T-helper 17 cell (primary cell): ENCODE data around the gene CST11. TPM values are rescaled to one million over a fixed set of nuclear protein-coding genes. Genes with fewer than 3 reads are reported as not detected.

Experiments used
- ATAC-seq: fragments of 150-1000 bp; cut with Tn5 transposase; 2 replicates; pipeline ENCODE4 v1.10.0; 2021; ENCODE audit warnings: mild to moderate bottlenecking, moderate library complexity
- DNase-seq, 3 donors: peaks; one replicate each; pipeline versions ENCODE4 v3.0.0 to v3.0.0-alpha.2; 2020 to 2021
- H3K9me3 ChIP-seq: one replicate; pipeline ENCODE4 v1.7.0; 2013; ENCODE audit warnings: low read length, mild to moderate bottlenecking; ENCODE audit not compliant: control insufficient read depth, poor library complexity, severe bottlenecking
- H3K27ac Mint-ChIP-seq: one replicate; pipeline ENCODE4 v1.8.0; 2022; ENCODE audit warnings: mild to moderate bottlenecking, moderate library complexity, mixed read lengths
- H3K27me3 Mint-ChIP-seq: one replicate; pipeline ENCODE4 v1.8.0; 2022; ENCODE audit warnings: mixed read lengths
- H3K36me3 Mint-ChIP-seq: one replicate; pipeline ENCODE4 v1.8.0; 2022; ENCODE audit warnings: low read depth, mixed read lengths
- H3K4me1 Mint-ChIP-seq: one replicate; pipeline ENCODE4 v1.8.0; 2022; ENCODE audit warnings: mild to moderate bottlenecking, mixed read lengths
- H3K4me3 Mint-ChIP-seq: one replicate; pipeline ENCODE4 v1.8.0; 2022; ENCODE audit warnings: mild to moderate bottlenecking, moderate library complexity, mixed read lengths
- total RNA-seq, 4 donors: library from RNA in 2 of 4; stranded (reverse) in 2 of 4; gene quantifications; one replicate each; pipeline ENCODE4 v1.2.3 and lab custom pipeline; 2022 to 2026

The CST11 gene, protein sequence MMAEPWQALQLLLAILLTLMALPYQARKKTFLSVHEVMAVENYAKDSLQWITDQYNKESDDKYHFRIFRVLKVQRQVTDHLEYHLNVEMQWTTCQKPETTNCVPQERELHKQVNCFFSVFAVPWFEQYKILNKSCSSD
- total RNA-seq (not detected), total RNA-seq (lab: John Stamatoyannopoulos, UW) (0 reads per million in 2 donors)

DNA sequence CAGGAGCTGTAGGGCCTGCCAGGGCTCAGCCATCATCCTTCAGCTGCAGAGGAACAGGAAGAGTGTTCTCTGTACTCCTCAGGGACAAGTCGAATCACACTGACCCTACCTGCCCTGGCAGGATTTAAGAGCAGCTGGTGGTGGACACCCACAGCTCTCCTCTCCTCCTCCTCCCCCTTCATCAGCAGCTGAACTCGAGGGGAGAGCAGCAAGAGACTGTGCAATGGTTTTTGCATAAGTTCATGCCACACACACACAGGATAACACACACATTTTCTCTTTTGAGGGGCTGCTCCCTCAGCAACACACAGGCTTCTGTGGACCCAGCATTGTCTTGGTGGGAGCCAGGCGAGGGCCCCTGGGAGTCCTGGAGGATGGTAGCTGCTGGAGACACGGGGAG, at the start of gene CST11:
Gene CST11, minus strand, starts transcription at position 101 of the 400 bp plus-strand sequence. Its CDS starts 65 bp downstream, at position 36.
- Mint-ChIP-seq H3K4me1 (peaks cover 5% of the 10 kb centered on the region), H3K4me3 (no peak within 1 kb of the TSS), H3K27ac (no peak within 1 kb of the TSS), H3K27me3 (peaks cover 30% of the 10 kb centered on the region), H3K36me3 (peaks cover 4% of the 10 kb centered on the region)
- no peaks in the 10 kb centered on the region for H3K9me3 ChIP-seq
- ATAC-seq = no peak
- no peak for DNase-seq

DNA sequence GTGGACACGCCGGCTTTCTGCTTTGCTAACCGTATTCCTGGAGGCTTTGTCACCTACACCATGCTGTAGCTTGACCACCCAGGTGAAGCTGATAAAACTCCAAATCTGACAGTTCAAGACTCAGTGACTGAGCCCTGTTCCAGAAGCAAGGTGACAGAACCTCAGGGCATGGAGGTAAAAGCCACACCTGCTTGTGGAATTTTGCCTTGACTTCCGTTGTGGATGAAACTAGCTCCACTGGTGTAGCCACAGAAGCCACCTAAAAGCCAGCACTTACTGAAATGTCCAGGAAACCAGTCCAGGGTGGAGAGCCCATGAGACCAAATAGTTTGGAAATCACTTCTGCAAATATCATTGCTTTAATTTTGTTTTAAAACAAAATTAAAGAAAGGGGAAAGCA, 49.2 kb upstream of the CST11 start:
- ATAC-seq (no peak), DNase-seq (no peak)
- Mint-ChIP-seq H3K4me3 (no peak overlapping the region), H3K27me3 (peaks cover 24% of the 10 kb centered on the region), H3K27ac (no peak overlapping the region), H3K4me1 (no peaks in the 10 kb centered on the region), H3K36me3 (no peaks in the 10 kb centered on the region)
- no peaks in the 10 kb centered on the region for H3K9me3 ChIP-seq

DNA sequence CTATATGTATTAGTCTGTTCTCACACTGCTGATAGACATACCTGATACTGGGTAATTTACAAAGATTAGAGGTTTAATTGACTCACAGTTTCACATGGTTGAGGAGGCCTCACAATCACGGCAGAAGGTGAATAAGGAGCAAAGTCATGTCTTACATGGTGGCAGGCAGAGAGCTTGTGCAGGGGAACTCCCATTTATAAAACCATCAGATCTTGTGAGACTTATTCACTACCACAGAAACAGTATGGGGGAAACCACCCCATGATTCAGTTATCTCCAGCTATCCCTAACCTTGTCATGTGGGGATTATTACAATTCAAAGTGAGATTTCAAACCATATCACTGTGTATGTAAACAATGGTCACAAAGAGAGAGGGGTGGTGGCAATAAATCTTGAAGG, 44.9 kb upstream of the CST11 start:
- Mint-ChIP-seq H3K27ac (no peak overlapping the region), H3K4me3 (no peak overlapping the region), H3K4me1 (no peaks in the 10 kb centered on the region), H3K27me3 (peaks cover 24% of the 10 kb centered on the region), H3K36me3 (no peaks in the 10 kb centered on the region)
- no peaks in the 10 kb centered on the region for H3K9me3 ChIP-seq
- no peak for DNase-seq
- no peak for ATAC-seq

DNA sequence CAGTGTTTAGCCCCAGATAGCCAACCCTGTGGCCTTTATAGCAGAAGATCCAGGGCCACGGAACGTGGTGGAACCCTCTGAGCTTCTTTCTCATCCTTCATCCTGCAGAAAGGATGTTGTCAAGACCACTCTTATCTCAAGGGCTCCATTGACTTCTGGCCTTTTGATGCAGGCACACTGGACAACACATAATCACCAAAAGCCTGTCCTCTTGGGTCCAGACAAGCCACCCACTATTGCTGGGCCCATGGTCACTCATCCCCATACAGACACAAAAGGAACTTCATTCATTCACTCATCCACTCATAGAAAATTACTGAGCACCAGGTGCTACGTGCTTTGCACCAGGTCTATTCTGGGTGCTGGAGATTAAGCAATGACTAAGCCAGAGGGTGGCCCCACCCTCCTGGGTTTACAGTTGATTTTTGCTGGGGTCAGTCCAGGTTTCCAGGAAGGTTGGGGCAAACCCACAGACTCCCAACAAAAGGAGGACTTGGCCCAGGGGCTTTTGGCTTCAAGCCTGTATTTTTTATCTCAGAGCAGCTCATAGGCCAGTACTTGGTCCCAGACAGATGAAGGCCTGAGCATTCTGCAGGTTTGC, 40.6 kb upstream of the CST11 start:
- ATAC-seq (no peak), DNase-seq (no peak)
- Mint-ChIP-seq H3K27ac (no peak overlapping the region), H3K4me1 (no peaks in the 10 kb centered on the region), H3K36me3 (no peaks in the 10 kb centered on the region), H3K27me3 (no peaks in the 10 kb centered on the region), H3K4me3 (no peak overlapping the region)
- H3K9me3 ChIP-seq = no peaks in the 10 kb centered on the region

DNA sequence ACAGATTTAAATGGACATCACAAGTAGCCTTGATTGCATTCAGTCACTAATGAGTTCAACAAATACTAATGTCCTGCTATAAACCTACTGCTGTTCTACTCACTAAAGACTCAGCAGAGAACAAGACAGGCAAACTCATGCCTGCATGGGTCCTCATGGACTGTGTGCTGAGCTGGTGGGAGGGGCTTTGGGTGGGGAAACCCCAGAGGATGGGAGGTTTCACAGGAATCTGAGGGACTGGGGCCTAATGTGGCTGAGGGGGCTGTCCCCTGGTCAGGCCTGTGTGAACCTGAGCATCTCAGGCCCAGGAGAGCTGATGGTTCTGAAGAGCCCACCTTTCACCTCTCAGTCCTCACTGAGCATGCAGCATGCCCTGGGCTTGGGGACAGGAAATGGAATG, 39.6 kb upstream of the CST11 start:
- Mint-ChIP-seq H3K4me3 (no peak overlapping the region), H3K27ac (no peak overlapping the region), H3K4me1 (no peaks in the 10 kb centered on the region), H3K27me3 (no peaks in the 10 kb centered on the region), H3K36me3 (no peaks in the 10 kb centered on the region)
- DNase-seq (no peak), ATAC-seq (no peak)
- H3K9me3 ChIP-seq = no peaks in the 10 kb centered on the region

DNA sequence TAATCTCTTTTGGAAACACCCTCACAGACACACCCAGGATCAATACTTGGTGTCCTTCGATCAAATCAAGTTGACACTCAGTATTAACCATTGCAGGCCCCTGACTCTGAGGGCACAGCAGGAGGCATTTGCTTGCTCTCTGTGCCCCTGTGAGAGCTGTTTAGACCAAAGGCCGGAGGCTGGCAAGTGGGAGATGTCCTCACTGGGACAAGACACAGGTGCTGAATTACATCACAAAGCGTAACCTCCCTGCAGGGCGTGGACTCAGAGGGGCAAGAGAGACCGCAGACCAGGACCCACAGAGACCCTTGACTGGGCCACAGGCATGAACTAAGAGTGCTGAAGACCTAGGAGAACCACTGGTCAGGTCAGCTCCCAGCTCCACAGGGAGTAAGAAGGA, 38.1 kb upstream of the CST11 start, which contains the start of gene CST8:
Gene CST8, plus strand, starts transcription at position 301 of the 400 bp plus-strand sequence. CDS start 551 bp downstream, outside the sequence.
- no peaks in the 10 kb centered on the region for H3K4me1 Mint-ChIP-seq
- no peaks in the 10 kb centered on the region for H3K27me3 Mint-ChIP-seq
- no peak within 1 kb of the TSS for H3K4me3 Mint-ChIP-seq
- no peak within 1 kb of the TSS for H3K27ac Mint-ChIP-seq
- no peaks in the 10 kb centered on the region for H3K9me3 ChIP-seq
- DNase-seq (no peak), ATAC-seq (no peak)
- no peaks in the 10 kb centered on the region for H3K36me3 Mint-ChIP-seq

DNA sequence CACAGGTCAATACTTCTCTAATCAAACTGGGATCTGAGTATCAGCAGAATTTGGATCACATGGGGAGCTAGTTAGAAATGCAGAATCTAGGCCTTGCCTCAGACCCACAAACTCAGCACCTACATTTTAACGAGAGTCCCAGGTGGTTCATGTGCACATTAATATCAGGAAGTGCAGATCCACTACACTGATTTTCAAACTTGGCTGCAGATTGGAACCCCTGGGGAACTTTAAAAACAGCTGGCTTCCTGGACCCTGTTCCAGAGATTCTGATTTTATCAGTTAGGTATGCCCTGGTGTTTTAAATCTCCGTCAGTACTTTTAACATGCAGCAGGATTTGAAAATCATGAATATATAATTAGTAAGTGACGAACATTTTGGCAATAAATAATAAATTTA, 36.3 kb upstream of the CST11 start:
- no peak overlapping the region for H3K27ac Mint-ChIP-seq

DNA sequence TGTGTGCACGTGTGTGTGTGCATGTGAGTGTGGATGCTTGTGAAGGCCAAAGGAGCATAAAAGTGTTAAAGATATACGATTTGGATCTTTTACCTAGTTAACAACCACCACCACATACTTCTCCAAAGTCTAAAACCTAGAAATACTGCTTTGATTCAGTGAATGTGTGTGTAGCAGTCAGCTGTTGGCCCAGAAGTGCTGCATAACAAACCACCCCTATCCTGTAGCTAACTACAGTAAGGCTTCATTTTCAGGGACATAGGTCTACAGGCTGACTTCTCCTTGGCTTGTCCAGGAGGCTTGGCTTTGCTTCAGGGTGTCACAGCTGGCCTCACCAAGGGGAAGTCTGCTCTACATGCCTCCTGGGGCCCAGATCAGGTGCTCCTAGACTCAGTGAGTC, 35.8 kb upstream of the CST11 start:
- Mint-ChIP-seq H3K4me3 (no peak overlapping the region), H3K36me3 (no peaks in the 10 kb centered on the region), H3K27me3 (peaks cover 4% of the 10 kb centered on the region), H3K27ac (no peak overlapping the region), H3K4me1 (no peaks in the 10 kb centered on the region)
- no peaks in the 10 kb centered on the region for H3K9me3 ChIP-seq
- DNase-seq = no peak
- ATAC-seq = no peak

More for the DNA sequence above, 36.3 kb upstream of the CST11 start:
- Mint-ChIP-seq H3K36me3 (no peaks in the 10 kb centered on the region), H3K4me1 (no peaks in the 10 kb centered on the region), H3K4me3 (no peak overlapping the region), H3K27me3 (peaks cover 3% of the 10 kb centered on the region)
- ATAC-seq = no peak
- no peak for DNase-seq
- H3K9me3 ChIP-seq = no peaks in the 10 kb centered on the region

DNA sequence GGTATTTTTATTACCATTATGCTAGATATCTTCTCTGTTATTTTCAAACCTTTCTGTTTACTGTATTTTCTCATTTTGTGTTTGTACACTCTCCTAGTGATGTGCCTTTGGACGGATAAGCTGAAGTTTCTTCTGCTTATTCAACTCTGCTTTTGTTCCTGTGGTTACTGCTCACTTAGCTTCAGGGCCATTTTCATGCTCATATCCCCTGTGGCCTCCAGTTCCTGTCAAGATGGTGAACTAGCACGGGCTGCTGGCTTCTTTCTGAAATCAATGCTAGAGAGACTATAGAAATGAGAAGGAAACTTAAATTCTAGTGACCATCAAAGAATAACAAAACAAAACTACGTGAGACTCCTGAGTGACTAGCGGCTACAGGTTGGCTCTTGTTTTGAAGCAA, 31.4 kb upstream of the CST11 start:
- peaks cover 18% of the 10 kb centered on the region for H3K27me3 Mint-ChIP-seq
- H3K4me1 Mint-ChIP-seq = no peaks in the 10 kb centered on the region
- DNase-seq (no peak), ATAC-seq (no peak)
- H3K36me3 Mint-ChIP-seq = no peaks in the 10 kb centered on the region
- no peaks in the 10 kb centered on the region for H3K9me3 ChIP-seq
- no peak overlapping the region for H3K27ac Mint-ChIP-seq
- H3K4me3 Mint-ChIP-seq = no peak overlapping the region

DNA sequence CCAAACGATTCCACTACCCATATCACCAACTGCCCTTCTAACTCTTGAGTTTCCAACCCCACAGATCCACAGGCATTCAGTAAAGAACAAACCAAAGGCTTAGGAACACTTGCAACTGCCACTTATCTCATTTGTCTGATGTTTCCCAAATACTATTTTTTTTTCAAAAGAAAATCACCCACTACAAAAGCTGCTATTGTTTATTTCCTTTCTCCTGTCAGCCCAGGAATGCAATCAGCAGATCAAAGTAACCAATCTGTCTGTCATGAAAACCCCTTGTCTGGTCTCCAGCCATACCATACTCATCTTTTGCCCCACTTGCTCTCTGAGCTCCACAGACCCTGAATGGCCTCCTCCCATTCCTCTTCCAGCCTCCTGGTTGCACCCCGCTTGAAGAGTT, 29.5 kb upstream of the CST11 start:
- no peak overlapping the region for H3K4me3 Mint-ChIP-seq
- DNase-seq (no peak), ATAC-seq (no peak)
- H3K9me3 ChIP-seq = no peaks in the 10 kb centered on the region
- no peak overlapping the region for H3K27ac Mint-ChIP-seq
- no peaks in the 10 kb centered on the region for H3K36me3 Mint-ChIP-seq
- H3K4me1 Mint-ChIP-seq = no peaks in the 10 kb centered on the region
- H3K27me3 Mint-ChIP-seq = peaks cover 18% of the 10 kb centered on the region

DNA sequence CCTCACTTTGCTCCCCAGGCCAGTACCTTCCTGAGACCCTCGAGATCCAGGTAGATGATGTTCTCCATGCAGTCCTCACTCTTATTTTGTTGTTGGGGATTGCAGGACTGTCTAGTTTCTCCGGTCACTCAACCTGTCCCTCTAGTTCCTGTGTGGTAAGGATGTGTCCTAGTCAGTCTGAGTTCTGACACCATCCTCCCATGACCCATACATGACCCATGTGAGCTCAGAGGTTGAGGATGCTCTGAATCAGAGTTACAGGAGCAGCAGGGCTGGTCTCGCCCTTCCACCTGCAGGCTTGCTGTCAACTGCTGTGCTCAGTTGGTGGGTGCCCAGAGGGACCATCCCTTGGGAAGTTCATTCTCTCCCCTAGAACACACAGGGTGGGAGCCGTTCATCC, 26.4 kb upstream of the CST11 start:
- Mint-ChIP-seq H3K4me3 (no peak overlapping the region), H3K4me1 (no peaks in the 10 kb centered on the region), H3K27ac (no peak overlapping the region), H3K36me3 (no peaks in the 10 kb centered on the region), H3K27me3 (peaks cover 15% of the 10 kb centered on the region)
- ATAC-seq = no peak
- no peaks in the 10 kb centered on the region for H3K9me3 ChIP-seq
- DNase-seq = no peak

DNA sequence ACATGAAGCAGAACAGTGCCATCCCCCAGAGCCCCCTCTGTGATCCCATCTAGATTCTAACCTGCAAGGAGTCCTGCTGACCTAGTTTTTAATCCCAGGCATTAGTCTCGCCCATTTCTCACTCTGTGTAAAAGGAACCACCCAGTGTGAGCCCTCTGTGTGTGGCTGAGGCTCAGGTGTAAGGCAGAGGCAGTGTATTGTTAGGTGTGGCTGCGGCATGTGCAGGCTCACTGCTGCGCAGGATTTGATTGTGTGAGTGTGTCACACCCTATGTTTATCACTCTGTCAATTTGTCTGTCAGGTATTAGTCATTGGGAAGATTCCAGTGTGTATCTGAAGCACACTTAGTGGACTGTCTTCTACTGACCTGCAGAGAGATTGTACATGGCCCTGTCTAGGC, 24.5 kb upstream of the CST11 start:
- Mint-ChIP-seq H3K27ac (no peak overlapping the region), H3K4me1 (no peaks in the 10 kb centered on the region), H3K27me3 (peaks cover 6% of the 10 kb centered on the region), H3K4me3 (no peak overlapping the region), H3K36me3 (no peaks in the 10 kb centered on the region)
- DNase-seq (no peak), ATAC-seq (no peak)
- H3K9me3 ChIP-seq = no peaks in the 10 kb centered on the region

DNA sequence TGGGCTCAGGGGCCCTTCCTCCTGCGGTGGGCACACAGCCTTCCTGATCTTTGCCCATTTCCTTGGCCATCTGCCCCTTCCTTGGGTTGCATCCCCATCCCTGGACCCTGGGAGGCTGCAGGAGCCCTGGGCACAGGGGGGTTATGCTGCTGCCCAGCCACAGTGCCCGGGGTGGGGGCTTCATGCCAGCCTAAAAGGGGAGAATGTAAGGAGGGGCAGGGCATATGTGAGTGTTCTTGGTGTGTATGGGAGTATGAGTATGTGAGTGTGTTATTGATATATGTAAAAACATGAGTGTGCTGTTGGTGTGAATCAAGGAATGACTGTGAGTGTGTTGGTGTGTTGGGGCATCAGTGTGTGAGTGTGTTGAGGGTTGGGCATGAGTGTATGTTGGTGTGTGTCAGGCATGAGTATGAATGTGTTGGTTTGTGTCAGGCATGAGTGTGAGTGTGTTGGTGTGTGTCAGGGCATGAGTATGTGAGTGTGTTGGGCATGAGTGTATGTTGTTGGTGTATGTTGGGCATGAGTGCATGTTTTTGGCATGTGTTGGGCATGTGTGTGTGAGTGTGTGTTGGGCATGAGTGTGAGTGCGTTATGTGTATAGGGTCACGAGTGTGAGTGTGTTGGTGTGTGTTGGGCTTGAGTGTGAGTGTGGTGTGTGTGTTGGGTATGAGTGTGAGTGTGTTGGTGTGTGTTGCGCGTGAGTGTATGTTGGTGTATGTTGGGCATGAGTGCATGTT, 23.5 kb upstream of the CST11 start:
- H3K4me1 Mint-ChIP-seq = no peaks in the 10 kb centered on the region
- H3K27me3 Mint-ChIP-seq = peaks cover 4% of the 10 kb centered on the region
- H3K36me3 Mint-ChIP-seq = no peaks in the 10 kb centered on the region
- H3K4me3 Mint-ChIP-seq = no peak overlapping the region
- H3K27ac Mint-ChIP-seq = no peak overlapping the region
- no peaks in the 10 kb centered on the region for H3K9me3 ChIP-seq
- no peak for DNase-seq
- no peak for ATAC-seq

DNA sequence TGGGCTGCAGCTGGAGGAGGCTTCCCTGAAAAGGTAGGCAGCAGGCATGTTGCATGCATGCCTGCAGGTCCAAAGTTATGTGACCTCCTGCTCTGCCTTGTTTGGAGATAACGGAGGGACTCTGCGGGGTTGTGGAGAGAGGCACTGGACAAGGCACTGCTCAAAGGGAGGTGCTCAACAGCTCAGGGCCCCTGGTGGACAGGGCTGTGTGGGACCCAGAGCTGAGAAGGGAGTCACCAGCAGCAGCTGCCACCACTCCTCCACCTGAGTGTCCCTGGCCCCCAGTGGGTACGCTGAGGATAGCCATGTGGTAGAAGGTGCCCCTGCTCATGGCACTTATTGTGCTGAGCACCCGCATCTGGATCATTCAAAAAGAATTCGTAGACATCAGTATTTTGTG, 22.7 kb upstream of the CST11 start:
- H3K36me3 Mint-ChIP-seq = no peaks in the 10 kb centered on the region
- ATAC-seq = no peak
- no peak overlapping the region for H3K4me3 Mint-ChIP-seq
- no peaks in the 10 kb centered on the region for H3K4me1 Mint-ChIP-seq
- H3K27me3 Mint-ChIP-seq = peaks cover 8% of the 10 kb centered on the region
- DNase-seq = no peak
- H3K9me3 ChIP-seq = no peaks in the 10 kb centered on the region
- no peak overlapping the region for H3K27ac Mint-ChIP-seq
